H9 (cell line): ENCODE data around the gene MPPE1. TPM values are rescaled to one million over a fixed set of nuclear protein-coding genes. Genes with fewer than 3 reads are reported as not detected.

Source experiments
- DNase-seq: peaks from one replicate; pipeline ENCODE4 v3.0.0-alpha.2; 2017
- H2AFZ ChIP-seq: one replicate; pipeline ENCODE4 v1.6.1; 2013; ENCODE audit warnings: mild to moderate bottlenecking, low read length, control low read depth, moderate library complexity
- H2AK5ac ChIP-seq: 2 replicates; pipeline ENCODE4 v1.6.1; 2013; ENCODE audit warnings: low read length, control low read depth, mixed read lengths; ENCODE audit not compliant: insufficient read length
- H2BK120ac ChIP-seq: one replicate; pipeline ENCODE4 v1.6.1; 2013; ENCODE audit warnings: low read depth, mild to moderate bottlenecking, low read length, control low read depth, inconsistent platforms; ENCODE audit not compliant: poor library complexity, severe bottlenecking
- H2BK12ac ChIP-seq: 2 replicates; pipeline ENCODE4 v1.6.1; 2013; ENCODE audit warnings: low read length, control low read depth, mixed read lengths, low read depth; ENCODE audit not compliant: insufficient read length
- H2BK15ac ChIP-seq: 2 replicates; pipeline ENCODE4 v1.6.1; 2013; ENCODE audit warnings: low read depth, low read length, control low read depth
- H2BK20ac ChIP-seq: one replicate; pipeline ENCODE4 v1.6.1; 2013; ENCODE audit warnings: low read depth, mild to moderate bottlenecking, low read length, control low read depth, inconsistent platforms; ENCODE audit not compliant: poor library complexity, severe bottlenecking
- H2BK5ac ChIP-seq: 2 replicates; pipeline ENCODE4 v1.6.1; 2013; ENCODE audit warnings: low read length, control low read depth, mixed read lengths; ENCODE audit not compliant: insufficient read length
- H3K14ac ChIP-seq: 2 replicates; pipeline ENCODE4 v1.6.1; 2013; ENCODE audit warnings: low read length, control low read depth; ENCODE audit not compliant: insufficient read depth
- H3K18ac ChIP-seq: 2 replicates; pipeline ENCODE4 v1.6.1; 2013; ENCODE audit warnings: low read depth, mild to moderate bottlenecking, mixed read lengths, low read length, control low read depth; ENCODE audit not compliant: insufficient read length
- H3K23ac ChIP-seq: 2 replicates; pipeline ENCODE4 v1.6.1; 2013; ENCODE audit warnings: low read length, control low read depth, mixed read lengths, low read depth; ENCODE audit not compliant: insufficient read length
- H3K23me2 ChIP-seq: 2 replicates; pipeline ENCODE4 v1.6.1; 2013; ENCODE audit warnings: low read depth, mild to moderate bottlenecking, mixed read lengths, low read length, control low read depth; ENCODE audit not compliant: insufficient read length, poor library complexity, severe bottlenecking
- H3K27ac ChIP-seq: 2 replicates; pipeline ENCODE4 v1.5.1; 2013; ENCODE audit warnings: low read length, control low read depth, mixed read lengths, low read depth; ENCODE audit not compliant: insufficient read length
- H3K27me3 ChIP-seq: 2 replicates; pipeline ENCODE4 v1.6.1; 2013; ENCODE audit warnings: low read length, control low read depth, inconsistent platforms; ENCODE audit not compliant: insufficient read depth
- H3K4ac ChIP-seq: 2 replicates; pipeline ENCODE4 v1.6.1; 2013; ENCODE audit warnings: low read depth, mild to moderate bottlenecking, control low read depth, inconsistent platforms, low read length, moderate library complexity
- H3K4me1 ChIP-seq: 2 replicates; pipeline ENCODE4 v1.6.1; 2013; ENCODE audit warnings: low read length, control low read depth, inconsistent platforms; ENCODE audit not compliant: insufficient read depth
- H3K4me2 ChIP-seq: 2 replicates; pipeline ENCODE4 v1.6.1; 2013; ENCODE audit warnings: low read length, control low read depth, mixed read lengths; ENCODE audit not compliant: insufficient read length, insufficient read depth
- H3K56ac ChIP-seq: 2 replicates; pipeline ENCODE4 v1.6.1; 2013; ENCODE audit warnings: low read depth, mild to moderate bottlenecking, mixed read lengths, low read length, control low read depth; ENCODE audit not compliant: insufficient read length
- H3K79me1 ChIP-seq: 2 replicates; pipeline ENCODE4 v1.6.1; 2013; ENCODE audit warnings: low read depth, mild to moderate bottlenecking, moderate library complexity, low read length, control low read depth, inconsistent platforms; ENCODE audit not compliant: insufficient read depth, poor library complexity, severe bottlenecking
- H3K79me2 ChIP-seq: 2 replicates; pipeline ENCODE4 v1.6.1; 2013; ENCODE audit warnings: low read length, control low read depth, inconsistent platforms; ENCODE audit not compliant: insufficient read depth
- H3K9ac ChIP-seq: 2 replicates; pipeline ENCODE4 v1.6.1; 2013; ENCODE audit warnings: low read length, control low read depth, mixed read lengths; ENCODE audit not compliant: insufficient read length; ENCODE audit errors: extremely low read depth
- H3K9me3 ChIP-seq: one replicate; pipeline ENCODE4 v1.6.1; 2013; ENCODE audit warnings: low read depth, low read length, inconsistent platforms; ENCODE audit not compliant: control insufficient read depth
- H3T11ph ChIP-seq: one replicate; pipeline ENCODE4 v1.6.1; 2013; ENCODE audit warnings: mild to moderate bottlenecking, low read length, control low read depth, inconsistent platforms
- H4K20me1 ChIP-seq: one replicate; pipeline ENCODE4 v1.6.1; 2013; ENCODE audit not compliant: control insufficient read depth, insufficient read length, insufficient read depth
- H4K5ac ChIP-seq: 2 replicates; pipeline ENCODE4 v1.6.1; 2013; ENCODE audit warnings: low read depth, mild to moderate bottlenecking, mixed read lengths, low read length, control low read depth; ENCODE audit not compliant: insufficient read length
- H4K8ac ChIP-seq: replicated peaks from 2 replicates; pipeline ENCODE4 v1.6.1; 2013; ENCODE audit warnings: low read length, control low read depth, mixed read lengths, low read depth; ENCODE audit not compliant: insufficient read length
- H4K91ac ChIP-seq: 2 replicates; pipeline ENCODE4 v1.6.1; 2013; ENCODE audit warnings: low read depth, mild to moderate bottlenecking, moderate library complexity, mixed read lengths, low read length, control low read depth; ENCODE audit not compliant: insufficient read length
- H3K27ac Mint-ChIP-seq, 3 experiments: 2 replicates in 2 of 3; 3 replicates in 1 of 3; pipeline ENCODE4 v1.8.0; 2020 to 2021; ENCODE audit warnings: mixed read lengths in 3 of 3, mild to moderate bottlenecking in 1 of 3, moderate library complexity in 1 of 3
- H3K27me3 Mint-ChIP-seq: 2 replicates; pipeline ENCODE4 v1.8.0; 2021; ENCODE audit warnings: low read depth, mild to moderate bottlenecking, moderate library complexity, mixed read lengths
- H3K36me3 Mint-ChIP-seq, 3 experiments: 2 replicates in 2 of 3; 3 replicates in 1 of 3; pipeline ENCODE4 v1.8.0; 2020 to 2021; ENCODE audit warnings: low read depth in 3 of 3, mixed read lengths in 3 of 3; ENCODE audit not compliant: insufficient read depth in 1 of 3
- H3K4me1 Mint-ChIP-seq, 2 experiments: 2 replicates each; pipeline ENCODE4 v1.8.0; 2020; ENCODE audit warnings: mixed read lengths in 2 of 2
- H3K4me3 Mint-ChIP-seq, 2 experiments: 2 replicates in 1 of 2; 3 replicates in 1 of 2; pipeline ENCODE4 v1.8.0; 2020 to 2021; ENCODE audit warnings: mild to moderate bottlenecking in 2 of 2, mixed read lengths in 2 of 2, moderate library complexity in 1 of 2
- H3K9me3 Mint-ChIP-seq, 2 experiments: 2 replicates in 1 of 2; 3 replicates in 1 of 2; pipeline ENCODE4 v1.8.0; 2020; ENCODE audit warnings: mild to moderate bottlenecking in 2 of 2, mixed read lengths in 2 of 2, moderate library complexity in 1 of 2
- CTCF ChIP-seq: fragments of 200-600 bp; sonication (generic); conservative IDR thresholded peaks from 3 replicates; pipeline ENCODE4 v1.8.0; 2021; ENCODE audit warnings: antibody characterized with exemption, mild to moderate bottlenecking
- WGBS: extraction: QIAGEN DNeasy Blood & Tissue Kit; methylation state at CpG from one replicate; pipeline ENCODE4 v1.1.7; 2013; ENCODE audit warnings: missing lambda C conversion rate, low lambda C conversion rate, mixed read lengths; ENCODE audit not compliant: insufficient read length; ENCODE audit errors: extremely low coverage; 5-methylcytosine and 5-hydroxymethylcytosine counted together
- total RNA-seq: library from RNA; stranded (reverse); gene quantifications from 2 replicates; pipeline ENCODE4 v1.2.1, GENCODE V29; 2021

The MPPE1 gene
- total RNA-seq, 1 experiment from 2014 or later: 13.2 TPM

GRCh38 chr18:11943551-11943950, 35.4 kb upstream of the MPPE1 start:
- Histone ChIP-seq H4K8ac (no peak overlapping the region), H3K9me3 (no peaks in the 10 kb centered on the region), H3K79me2 (no peaks in the 10 kb centered on the region), H4K20me1 (no peaks in the 10 kb centered on the region), H3K23ac (no peak overlapping the region), H3K9ac (no peak overlapping the region), H2AK5ac (no peak overlapping the region), H3K27me3 (no peaks in the 10 kb centered on the region), H3K27ac (no peak overlapping the region), H2BK15ac (no peak overlapping the region), H2BK120ac (no peak overlapping the region), H3K18ac (no peak overlapping the region), H3T11ph (no peak overlapping the region), H3K23me2 (peaks cover 3% of the 10 kb centered on the region), H2BK5ac (no peak overlapping the region), H3K4me1 (peaks cover 2% of the 10 kb centered on the region; the same call in 1 of the 2 replicates), H2AFZ (no peak overlapping the region), H3K14ac (no peak overlapping the region), H4K91ac (no peak overlapping the region), H3K79me1 (no peaks in the 10 kb centered on the region), H2BK20ac (no peak overlapping the region), H3K4ac (no peak overlapping the region), H3K4me2 (no peak overlapping the region), H3K56ac (no peak overlapping the region), H4K5ac (no peak overlapping the region), H2BK12ac (no peak overlapping the region)
- Mint-ChIP-seq H3K27ac (no peak overlapping the region), H3K4me1 (peaks cover 9 to 11% of the 10 kb centered on the region in 2 experiments), H3K27me3 (peaks cover 4% of the 10 kb centered on the region; the same call in 1 of the 2 replicates), H3K9me3 (no peaks in the 10 kb centered on the region), H3K36me3 (no peaks in the 10 kb centered on the region; a peak in 1 of 7 replicates), H3K4me3 (no peak overlapping the region)
- DNase-seq: no peak
- no peak for TF ChIP-seq CTCF
- WGBS: no CpG with 5 or more reads among the region's 6 CpGs
